HepG2 (cell line): ENCODE results near the gene RPL38. TPM values are rescaled to one million over a fixed set of nuclear protein-coding genes. Genes with fewer than 3 reads are reported as not detected.
A peak's percentile ranks its signal among the peaks of the same experiment; 100 is the strongest.

Experiments used
- BRF2 ChIP-seq: sonication (generic); formaldehyde crosslinking; IDR thresholded peaks from 2 replicates; pipeline ENCODE4 v1.8.1; 2022; ENCODE audit warnings: mild to moderate bottlenecking, missing genetic modification reagents
- CBX2 ChIP-seq, 2 experiments: fragments of 200-600 bp in 1 of 2; sonication (generic); formaldehyde crosslinking in 1 of 2; IDR thresholded peaks; 2 replicates each; pipeline versions ENCODE4 v1.7.0 to v1.8.1; 2018 to 2022; ENCODE audit warnings: low read depth in 2 of 2, low read length in 1 of 2, mild to moderate bottlenecking in 1 of 2, missing genetic modification reagents in 1 of 2
- EHMT2 ChIP-seq: fragments of 200-600 bp; sonication (generic); IDR thresholded peaks from 2 replicates; pipeline ENCODE4 v1.7.0; 2017; ENCODE audit warnings: antibody characterized with exemption, low read depth, low read length, borderline replicate concordance
- GABPB1 ChIP-seq: IDR thresholded peaks from 2 replicates; pipeline ENCODE4 v1.6.1; 2016; ENCODE audit warnings: mild to moderate bottlenecking, missing genetic modification reagents, moderate library complexity, missing compliant biosample characterization
- HOXD1 ChIP-seq: sonication (generic); formaldehyde crosslinking; IDR thresholded peaks from 2 replicates; pipeline ENCODE4 v1.5.0; 2020; ENCODE audit warnings: missing genetic modification reagents
- MAFG ChIP-seq: sonication (generic); formaldehyde crosslinking; IDR thresholded peaks from 2 replicates; pipeline ENCODE4 v1.5.1; 2020; ENCODE audit warnings: mild to moderate bottlenecking, missing genetic modification reagents
- MLX ChIP-seq: IDR thresholded peaks from 2 replicates; pipeline ENCODE4 v1.6.1; 2016
- MZF1 ChIP-seq: sonication (generic); formaldehyde crosslinking; IDR thresholded peaks from 2 replicates; pipeline ENCODE4 v1.8.1; 2023; ENCODE audit warnings: mild to moderate bottlenecking, missing genetic modification reagents, borderline replicate concordance
- NR1H2 ChIP-seq: sonication (generic); formaldehyde crosslinking; IDR thresholded peaks from 2 replicates; pipeline ENCODE4 v1.8.1; 2022; ENCODE audit warnings: low read depth, missing genetic modification reagents, borderline replicate concordance
- PBX2 ChIP-seq: IDR thresholded peaks from 2 replicates; pipeline ENCODE4 v1.6.1; 2016; ENCODE audit warnings: control low read depth
- POLR2AphosphoS5 ChIP-seq: IDR thresholded peaks from 2 replicates; pipeline ENCODE4 v1.6.1; 2012; ENCODE audit warnings: low read depth, low read length
- RARG ChIP-seq: sonication (generic); formaldehyde crosslinking; IDR thresholded peaks from 2 replicates; pipeline ENCODE4 v1.4.0; 2020; ENCODE audit warnings: low read depth, mild to moderate bottlenecking, missing genetic modification reagents
- SIN3B ChIP-seq: fragments of 150-350 bp; IDR thresholded peaks from 2 replicates; pipeline ENCODE4 v1.6.1; 2014; ENCODE audit warnings: low read length
- ZBTB26 ChIP-seq: IDR thresholded peaks from 2 replicates; pipeline ENCODE4 v1.6.1; 2016; ENCODE audit warnings: missing compliant biosample characterization, missing genetic modification reagents, borderline replicate concordance
- ZNF263 ChIP-seq: sonication (generic); formaldehyde crosslinking; IDR thresholded peaks from 2 replicates; pipeline ENCODE4 v1.4.0; 2020; ENCODE audit warnings: missing genetic modification reagents
- ZNF350 ChIP-seq: sonication (generic); formaldehyde crosslinking; IDR thresholded peaks from 2 replicates; pipeline ENCODE4 v1.4.0; 2020; ENCODE audit warnings: mild to moderate bottlenecking, low read depth, missing genetic modification reagents, borderline replicate concordance
- ZNF512B ChIP-seq: sonication (generic); formaldehyde crosslinking; IDR thresholded peaks from 2 replicates; pipeline ENCODE4 v1.5.1; 2020; ENCODE audit warnings: missing genetic modification reagents, mild to moderate bottlenecking, borderline replicate concordance
- ZNF569 ChIP-seq: sonication (generic); formaldehyde crosslinking; IDR thresholded peaks from 2 replicates; pipeline ENCODE4 v1.5.0; 2020; ENCODE audit warnings: mild to moderate bottlenecking, missing genetic modification reagents, moderate library complexity, borderline replicate concordance
- ZNF639 ChIP-seq: conservative IDR thresholded peaks from 2 replicates; pipeline ENCODE4 v1.6.1; 2018; ENCODE audit warnings: missing genetic modification reagents
- ZNF768 ChIP-seq: sonication (generic); formaldehyde crosslinking; IDR thresholded peaks from 2 replicates; pipeline ENCODE4 v1.4.0; 2020; ENCODE audit warnings: missing genetic modification reagents
- ZSCAN9 ChIP-seq: IDR thresholded peaks from 2 replicates; pipeline ENCODE4 v1.6.1; 2016; ENCODE audit warnings: borderline replicate concordance
- polyA plus RNA-seq, 8 experiments: library from polyadenylated mRNA; depleted of rRNA in 3 of 8; stranded (reverse) in 7 of 8; unstranded in 1 of 8; fragments of >200 nt; fragmentation: Illumina TruSeq in 4 of 8; extraction: Trizol in 4 of 8; gene quantifications; 2 replicates each; pipeline versions ENCODE4 v1.2.1 to v1.2.3, GENCODE V29; 2011 to 2016; ENCODE audit warnings: low read depth in 4 of 8, missing spikeins in 1 of 8, mixed read lengths in 1 of 8; ENCODE audit not compliant: insufficient read depth in 1 of 8
- total RNA-seq, 5 experiments: library from RNA; depleted of rRNA; stranded (reverse); fragments of >200 nt; fragmentation: Illumina TruSeq; extraction: Trizol; gene quantifications; 2 replicates each; pipeline ENCODE4 v1.2.3, GENCODE V29; 2016; ENCODE audit warnings: low read depth in 1 of 5

Gene RPL38
- total and polyA plus RNA-seq, 2 of the 13 experiments (the other 11 are each of a cell fraction or from before 2014, with no cell fraction given) = 2,370 to 2,372 TPM

GRCh38 chr17:74190807-74191406, 12.6 kb upstream of the RPL38 start (continued):
- TF ChIP-seq MLX (CRISPR knock-in tag) (no peak), ZNF350 (CRISPR knock-in tag) (no peak), ZNF639 (peak; percentile 59; the same call in 1 of the 2 replicates), ZSCAN9 (CRISPR knock-in tag) (0 out of 2 replicates have a peak, but pooled peaks have one; percentile 72), SIN3B (no peak), ZBTB26 (CRISPR knock-in tag) (peak; percentile 71; the same call in 1 of the 2 replicates), BRF2 (no peak), NR1H2 (CRISPR knock-in tag) (no peak), HOXD1 (CRISPR knock-in tag) (peak; percentile 71; the same call in 1 of the 2 replicates), ZNF768 (CRISPR knock-in tag) (peak; percentile 21; the same call in 1 of the 2 replicates), ZNF263 (0 out of 2 replicates have a peak, but pooled peaks have one; percentile 27), ZNF569 (CRISPR knock-in tag) (no peak), PBX2 (CRISPR knock-in tag) (no peak), ZNF512B (no peak), RARG (no peak), GABPB1 (CRISPR knock-in tag) (no peak), CBX2 (IDR thresholded peaks at IDR 0.05; ENCODE audit: low read depth, low read length) (no peak), CBX2 (CRISPR knock-in tag; IDR thresholded peaks at IDR 0.05; ENCODE audit: low read depth) (no peak), MAFG (no peak), EHMT2 (peak; percentile 62; the same call in 1 of the 2 replicates), POLR2AphosphoS5 (no peak), MZF1 (no peak)
